HL-60 (cell line): Measurements from ENCODE around the gene DUSP2.

Experiments
- POLR2AphosphoS5 ChIP-seq: IDR thresholded peaks from 2 replicates; pipeline ENCODE4 v1.6.1; 2012; ENCODE audit warnings: low read depth
- SPI1 ChIP-seq: IDR thresholded peaks from 2 replicates; pipeline ENCODE4 v1.6.1; 2012; ENCODE audit warnings: low read depth, mild to moderate bottlenecking, borderline replicate concordance
- TF ChIP-seq, protein P1 (sequence below): IDR thresholded peaks from one replicate; pipeline ENCODE4 v1.5.1; 2011; ENCODE audit warnings: low read length, control low read depth, inconsistent platforms; ENCODE audit not compliant: insufficient read depth
- TF ChIP-seq, protein P2 (sequence below): IDR thresholded peaks from 2 replicates; pipeline ENCODE4 v1.6.1; 2012; ENCODE audit warnings: low read depth; ENCODE audit not compliant: insufficient replicate concordance

DNA sequence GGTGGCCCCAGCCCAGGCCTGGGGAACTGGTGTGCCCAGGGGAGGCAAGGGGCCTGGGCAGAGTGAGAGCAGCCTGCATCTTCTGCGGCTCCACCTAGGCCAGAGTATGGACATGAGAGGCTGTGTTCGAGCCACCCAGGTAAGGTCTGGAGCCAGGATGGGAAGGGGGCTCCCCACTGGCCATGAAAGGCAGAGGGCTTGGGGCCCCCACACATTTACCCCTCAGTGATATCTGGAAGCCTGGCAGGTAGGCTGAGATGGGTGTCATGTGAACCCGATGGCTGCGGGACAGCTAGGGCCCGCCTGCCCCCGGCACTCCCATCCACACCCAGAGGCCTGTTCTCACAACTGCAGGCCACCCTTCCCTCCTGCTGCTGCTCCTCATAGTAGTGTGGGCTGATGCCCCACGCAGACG lies 42.0 kb downstream of the DUSP2 start:
- no peak for TF ChIP-seq SPI1
- TF ChIP-seq, protein P1, sequence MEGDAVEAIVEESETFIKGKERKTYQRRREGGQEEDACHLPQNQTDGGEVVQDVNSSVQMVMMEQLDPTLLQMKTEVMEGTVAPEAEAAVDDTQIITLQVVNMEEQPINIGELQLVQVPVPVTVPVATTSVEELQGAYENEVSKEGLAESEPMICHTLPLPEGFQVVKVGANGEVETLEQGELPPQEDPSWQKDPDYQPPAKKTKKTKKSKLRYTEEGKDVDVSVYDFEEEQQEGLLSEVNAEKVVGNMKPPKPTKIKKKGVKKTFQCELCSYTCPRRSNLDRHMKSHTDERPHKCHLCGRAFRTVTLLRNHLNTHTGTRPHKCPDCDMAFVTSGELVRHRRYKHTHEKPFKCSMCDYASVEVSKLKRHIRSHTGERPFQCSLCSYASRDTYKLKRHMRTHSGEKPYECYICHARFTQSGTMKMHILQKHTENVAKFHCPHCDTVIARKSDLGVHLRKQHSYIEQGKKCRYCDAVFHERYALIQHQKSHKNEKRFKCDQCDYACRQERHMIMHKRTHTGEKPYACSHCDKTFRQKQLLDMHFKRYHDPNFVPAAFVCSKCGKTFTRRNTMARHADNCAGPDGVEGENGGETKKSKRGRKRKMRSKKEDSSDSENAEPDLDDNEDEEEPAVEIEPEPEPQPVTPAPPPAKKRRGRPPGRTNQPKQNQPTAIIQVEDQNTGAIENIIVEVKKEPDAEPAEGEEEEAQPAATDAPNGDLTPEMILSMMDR: no peak
- TF ChIP-seq POLR2AphosphoS5: no peak
- TF ChIP-seq, protein P2, sequence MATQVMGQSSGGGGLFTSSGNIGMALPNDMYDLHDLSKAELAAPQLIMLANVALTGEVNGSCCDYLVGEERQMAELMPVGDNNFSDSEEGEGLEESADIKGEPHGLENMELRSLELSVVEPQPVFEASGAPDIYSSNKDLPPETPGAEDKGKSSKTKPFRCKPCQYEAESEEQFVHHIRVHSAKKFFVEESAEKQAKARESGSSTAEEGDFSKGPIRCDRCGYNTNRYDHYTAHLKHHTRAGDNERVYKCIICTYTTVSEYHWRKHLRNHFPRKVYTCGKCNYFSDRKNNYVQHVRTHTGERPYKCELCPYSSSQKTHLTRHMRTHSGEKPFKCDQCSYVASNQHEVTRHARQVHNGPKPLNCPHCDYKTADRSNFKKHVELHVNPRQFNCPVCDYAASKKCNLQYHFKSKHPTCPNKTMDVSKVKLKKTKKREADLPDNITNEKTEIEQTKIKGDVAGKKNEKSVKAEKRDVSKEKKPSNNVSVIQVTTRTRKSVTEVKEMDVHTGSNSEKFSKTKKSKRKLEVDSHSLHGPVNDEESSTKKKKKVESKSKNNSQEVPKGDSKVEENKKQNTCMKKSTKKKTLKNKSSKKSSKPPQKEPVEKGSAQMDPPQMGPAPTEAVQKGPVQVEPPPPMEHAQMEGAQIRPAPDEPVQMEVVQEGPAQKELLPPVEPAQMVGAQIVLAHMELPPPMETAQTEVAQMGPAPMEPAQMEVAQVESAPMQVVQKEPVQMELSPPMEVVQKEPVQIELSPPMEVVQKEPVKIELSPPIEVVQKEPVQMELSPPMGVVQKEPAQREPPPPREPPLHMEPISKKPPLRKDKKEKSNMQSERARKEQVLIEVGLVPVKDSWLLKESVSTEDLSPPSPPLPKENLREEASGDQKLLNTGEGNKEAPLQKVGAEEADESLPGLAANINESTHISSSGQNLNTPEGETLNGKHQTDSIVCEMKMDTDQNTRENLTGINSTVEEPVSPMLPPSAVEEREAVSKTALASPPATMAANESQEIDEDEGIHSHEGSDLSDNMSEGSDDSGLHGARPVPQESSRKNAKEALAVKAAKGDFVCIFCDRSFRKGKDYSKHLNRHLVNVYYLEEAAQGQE: no peak
